ENCODE measurements around the gene SKA2. TPM values are rescaled to one million over a fixed set of nuclear protein-coding genes. Genes with fewer than 3 reads are reported as not detected.

The SKA2 gene
- total and polyA plus RNA-seq, 10 of the 15 experiments (the other 5 are each of a cell fraction or from before 2014, with no cell fraction given) = 40.3 to 137 (median 112) TPM

DNA sequence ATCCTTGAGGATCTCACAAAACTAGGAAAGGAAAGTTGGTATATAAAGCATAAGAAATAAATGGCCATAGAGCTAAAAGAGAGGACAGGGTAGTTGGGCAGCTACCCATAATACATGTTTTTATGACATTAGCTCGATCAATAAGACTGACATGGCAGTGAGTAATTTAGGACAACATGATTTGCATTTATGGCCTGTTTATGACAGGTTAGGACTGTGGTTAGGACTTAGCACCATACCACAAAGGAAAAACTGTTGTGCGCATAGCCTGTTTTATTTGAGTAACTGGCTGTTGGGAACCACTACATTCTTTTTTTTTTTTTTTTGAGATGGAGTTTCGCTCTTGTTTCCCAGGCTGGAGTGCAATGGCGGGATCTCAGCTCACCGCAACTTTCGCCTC, 30.3 kb downstream of the SKA2 start:
- BruUV-seq (replicated peaks) = no TSS peak
- H3K79me2 ChIP-seq (ENCODE audit: control insufficient read depth, insufficient read depth, low read length) = peaks cover 4% of the 10 kb centered on the region
- FAIRE-seq = peak; percentile 84
- peaks cover 9% of the 10 kb centered on the region for H3K4me1 ChIP-seq (ENCODE audit: control insufficient read depth, insufficient read depth, low read length)
- 0 out of 2 replicates have a peak overlapping the region, but pooled peaks have one; percentile 17 for H3K4me2 ChIP-seq (ENCODE audit: control insufficient read depth, insufficient read depth)
- CTCF ChIA-PET = interaction anchor here (0.6 to 0.7 kb wide), 4 partner anchors 12 to 1363 kb away, joined by 3 to 4 read pairs (median 3); no protein-coding TSS in a partner anchor
- SMC1A ChIA-PET (ENCODE audit: uncharacterized antibody, unreplicated experiment) = interaction anchor here (1.5 to 1.7 kb wide), 2 partner anchors 12 to 27 kb away, joined by 3 to 7 read pairs; no protein-coding TSS in a partner anchor
- no peak overlapping the region for H3K9ac ChIP-seq (ENCODE audit: control insufficient read depth, insufficient read depth, low read length)
- RAD21 ChIA-PET (ENCODE audit: unreplicated experiment) = interaction anchor here (0.7 kb wide), 1 partner anchor 542 kb away, joined by 3 read pairs; no protein-coding TSS in a partner anchor
- H3K27ac ChIP-seq (ENCODE audit: control insufficient read depth, insufficient read depth) = peak overlapping the region; percentile 44
- no peak overlapping the region for H2AFZ ChIP-seq (ENCODE audit: control insufficient read depth, low read depth, low read length)
- intact Hi-C loops (cut with micrococcal nuclease; ENCODE audit: unreplicated experiment) (no loop called here), in situ Hi-C loops (cut with MboI) (no loop called here)
- no peaks in the 10 kb centered on the region for H3K9me3 ChIP-seq (replicated peaks; ENCODE audit: control insufficient read depth, insufficient read depth, low read length)
- no peak overlapping the region for H3K4me3 ChIP-seq
- ATAC-seq = peak; percentile 67
- 20% methylated on average over 6 of the region's 6 CpGs for WGBS (ENCODE audit: insufficient coverage, insufficient replicate concordance, low lambda C conversion rate, missing lambda C conversion rate)
- H3K36me3 ChIP-seq (ENCODE audit: control insufficient read depth in 2 of 2, insufficient read depth in 2 of 2, low read length in 1 of 2) = peaks cover 0 to 6% of the 10 kb centered on the region in 2 experiments; a peak in 3 of 4 replicates
- DNase-seq (ENCODE audit: low read depth, low spot score) = peak; percentile 41
- H4K20me1 ChIP-seq (ENCODE audit: control insufficient read depth, insufficient read depth) = no peaks in the 10 kb centered on the region
- H3K27me3 ChIP-seq (replicated peaks in 1 of 2; ENCODE audit: control insufficient read depth in 2 of 2, insufficient read depth in 2 of 2, low read length in 1 of 2) = no peaks in the 10 kb centered on the region
- POLR2A ChIA-PET = interaction anchor here (0.6 to 1.0 kb wide), 6 partner anchors 9 to 129 kb away, joined by 3 to 5 read pairs (median 3); partner anchors contain the start of gene PRR11
- TF ChIP-seq, protein P1, sequence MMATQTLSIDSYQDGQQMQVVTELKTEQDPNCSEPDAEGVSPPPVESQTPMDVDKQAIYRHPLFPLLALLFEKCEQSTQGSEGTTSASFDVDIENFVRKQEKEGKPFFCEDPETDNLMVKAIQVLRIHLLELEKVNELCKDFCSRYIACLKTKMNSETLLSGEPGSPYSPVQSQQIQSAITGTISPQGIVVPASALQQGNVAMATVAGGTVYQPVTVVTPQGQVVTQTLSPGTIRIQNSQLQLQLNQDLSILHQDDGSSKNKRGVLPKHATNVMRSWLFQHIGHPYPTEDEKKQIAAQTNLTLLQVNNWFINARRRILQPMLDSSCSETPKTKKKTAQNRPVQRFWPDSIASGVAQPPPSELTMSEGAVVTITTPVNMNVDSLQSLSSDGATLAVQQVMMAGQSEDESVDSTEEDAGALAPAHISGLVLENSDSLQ (IDR thresholded peaks at IDR 0.05) = peak; percentile 82
- TF ChIP-seq RUNX3 (IDR thresholded peaks at IDR 0.05; ENCODE audit: low read length) (peak; percentile 88), MYB (IDR thresholded peaks at IDR 0.05; ENCODE audit: borderline replicate concordance, low read depth, low read length) (no peak), CBX3 (IDR thresholded peaks at IDR 0.05; ENCODE audit: borderline replicate concordance, low read depth) (no peak), TAF1 (IDR thresholded peaks at IDR 0.05; ENCODE audit: borderline replicate concordance, low read depth, low read length) (no peak), JUNB (IDR thresholded peaks at IDR 0.05) (peak; percentile 14; the same call in 1 of the 2 replicates), PAX8 (IDR thresholded peaks at IDR 0.05) (no peak), IRF4 (IDR thresholded peaks at IDR 0.05; ENCODE audit: low read depth, low read length) (peak; percentile 51; the same call in 1 of the 2 replicates), PAX5 (IDR thresholded peaks at IDR 0.05; ENCODE audit: borderline replicate concordance, low read depth, low read length) (peak; percentile 11; the same call in 1 of the 2 replicates), RAD51 (IDR thresholded peaks at IDR 0.05) (no peak), MTA2 (IDR thresholded peaks at IDR 0.05; ENCODE audit: low read depth) (no peak), IKZF2 (IDR thresholded peaks at IDR 0.05) (peak; percentile 26 to 34; a peak in 2 of 4 replicates), MTA3 (IDR thresholded peaks at IDR 0.05; ENCODE audit: borderline replicate concordance, low read length) (no peak), BCL11A (IDR thresholded peaks at IDR 0.05; ENCODE audit: low read depth, low read length) (0 out of 2 replicates have a peak, but pooled peaks have one; percentile 32), ETV6 (conservative IDR thresholded peaks at IDR 0.05 in 1 of 2, IDR thresholded peaks at IDR 0.05 in 1 of 2; ENCODE audit: borderline replicate concordance in 1 of 2, low read depth in 1 of 2) (no peak), TCF12 (IDR thresholded peaks at IDR 0.05; ENCODE audit: low read depth, low read length) (0 out of 2 replicates have a peak, but pooled peaks have one; percentile 13), POU2F2 (IDR thresholded peaks at IDR 0.05; ENCODE audit: borderline replicate concordance, low read depth, low read length) (peak; percentile 87)
- TF ChIP-seq, protein P2, sequence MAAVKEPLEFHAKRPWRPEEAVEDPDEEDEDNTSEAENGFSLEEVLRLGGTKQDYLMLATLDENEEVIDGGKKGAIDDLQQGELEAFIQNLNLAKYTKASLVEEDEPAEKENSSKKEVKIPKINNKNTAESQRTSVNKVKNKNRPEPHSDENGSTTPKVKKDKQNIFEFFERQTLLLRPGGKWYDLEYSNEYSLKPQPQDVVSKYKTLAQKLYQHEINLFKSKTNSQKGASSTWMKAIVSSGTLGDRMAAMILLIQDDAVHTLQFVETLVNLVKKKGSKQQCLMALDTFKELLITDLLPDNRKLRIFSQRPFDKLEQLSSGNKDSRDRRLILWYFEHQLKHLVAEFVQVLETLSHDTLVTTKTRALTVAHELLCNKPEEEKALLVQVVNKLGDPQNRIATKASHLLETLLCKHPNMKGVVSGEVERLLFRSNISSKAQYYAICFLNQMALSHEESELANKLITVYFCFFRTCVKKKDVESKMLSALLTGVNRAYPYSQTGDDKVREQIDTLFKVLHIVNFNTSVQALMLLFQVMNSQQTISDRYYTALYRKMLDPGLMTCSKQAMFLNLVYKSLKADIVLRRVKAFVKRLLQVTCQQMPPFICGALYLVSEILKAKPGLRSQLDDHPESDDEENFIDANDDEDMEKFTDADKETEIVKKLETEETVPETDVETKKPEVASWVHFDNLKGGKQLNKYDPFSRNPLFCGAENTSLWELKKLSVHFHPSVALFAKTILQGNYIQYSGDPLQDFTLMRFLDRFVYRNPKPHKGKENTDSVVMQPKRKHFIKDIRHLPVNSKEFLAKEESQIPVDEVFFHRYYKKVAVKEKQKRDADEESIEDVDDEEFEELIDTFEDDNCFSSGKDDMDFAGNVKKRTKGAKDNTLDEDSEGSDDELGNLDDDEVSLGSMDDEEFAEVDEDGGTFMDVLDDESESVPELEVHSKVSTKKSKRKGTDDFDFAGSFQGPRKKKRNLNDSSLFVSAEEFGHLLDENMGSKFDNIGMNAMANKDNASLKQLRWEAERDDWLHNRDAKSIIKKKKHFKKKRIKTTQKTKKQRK (IDR thresholded peaks at IDR 0.05; ENCODE audit: low read depth, low read length) = no peak
- TF ChIP-seq, protein P3, sequence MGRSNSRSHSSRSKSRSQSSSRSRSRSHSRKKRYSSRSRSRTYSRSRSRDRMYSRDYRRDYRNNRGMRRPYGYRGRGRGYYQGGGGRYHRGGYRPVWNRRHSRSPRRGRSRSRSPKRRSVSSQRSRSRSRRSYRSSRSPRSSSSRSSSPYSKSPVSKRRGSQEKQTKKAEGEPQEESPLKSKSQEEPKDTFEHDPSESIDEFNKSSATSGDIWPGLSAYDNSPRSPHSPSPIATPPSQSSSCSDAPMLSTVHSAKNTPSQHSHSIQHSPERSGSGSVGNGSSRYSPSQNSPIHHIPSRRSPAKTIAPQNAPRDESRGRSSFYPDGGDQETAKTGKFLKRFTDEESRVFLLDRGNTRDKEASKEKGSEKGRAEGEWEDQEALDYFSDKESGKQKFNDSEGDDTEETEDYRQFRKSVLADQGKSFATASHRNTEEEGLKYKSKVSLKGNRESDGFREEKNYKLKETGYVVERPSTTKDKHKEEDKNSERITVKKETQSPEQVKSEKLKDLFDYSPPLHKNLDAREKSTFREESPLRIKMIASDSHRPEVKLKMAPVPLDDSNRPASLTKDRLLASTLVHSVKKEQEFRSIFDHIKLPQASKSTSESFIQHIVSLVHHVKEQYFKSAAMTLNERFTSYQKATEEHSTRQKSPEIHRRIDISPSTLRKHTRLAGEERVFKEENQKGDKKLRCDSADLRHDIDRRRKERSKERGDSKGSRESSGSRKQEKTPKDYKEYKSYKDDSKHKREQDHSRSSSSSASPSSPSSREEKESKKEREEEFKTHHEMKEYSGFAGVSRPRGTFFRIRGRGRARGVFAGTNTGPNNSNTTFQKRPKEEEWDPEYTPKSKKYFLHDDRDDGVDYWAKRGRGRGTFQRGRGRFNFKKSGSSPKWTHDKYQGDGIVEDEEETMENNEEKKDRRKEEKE (IDR thresholded peaks at IDR 0.05) = no peak
